ENCODE measurements around the gene SIL1.

DNA sequence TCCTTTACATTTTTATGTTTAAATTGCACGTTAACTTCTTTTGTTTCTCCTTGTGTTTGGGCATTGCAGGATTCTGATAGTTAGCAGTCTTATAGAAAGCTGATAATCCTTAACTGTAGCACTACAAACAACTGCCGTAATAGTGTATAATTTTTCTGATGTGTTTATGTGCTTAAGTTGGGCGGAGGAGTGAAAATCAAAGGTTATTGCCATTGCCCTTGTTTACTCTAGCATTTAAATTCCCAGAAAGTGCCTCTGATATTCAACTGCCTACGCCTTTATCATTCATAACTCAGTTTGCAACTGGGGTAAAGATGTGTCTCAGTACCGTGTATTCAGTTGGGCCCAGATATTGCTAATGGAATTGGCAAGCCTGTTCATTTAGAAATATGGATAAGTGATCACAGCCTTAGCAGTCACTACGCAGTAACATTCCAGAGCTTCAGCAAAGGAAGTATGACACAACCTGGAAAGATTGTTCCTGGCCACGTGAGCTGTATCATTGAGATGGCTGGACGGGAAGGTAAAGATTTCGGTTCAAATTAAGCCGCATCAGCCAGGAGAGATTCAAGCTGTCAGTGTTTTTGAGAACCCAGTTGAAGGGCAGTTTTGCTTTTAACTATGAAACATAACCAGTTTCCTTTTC lies 294.9 kb downstream of the SIL1 start:
- TF ChIP-seq FOXA1 (IDR thresholded peaks at IDR 0.05) = no peak
- TF ChIP-seq TARDBP (IDR thresholded peaks at IDR 0.05) = no peak
- TF ChIP-seq SP1 (IDR thresholded peaks at IDR 0.05) = no peak
- TF ChIP-seq LEF1 (IDR thresholded peaks at IDR 0.05; ENCODE audit: borderline replicate concordance) = no peak
- TF ChIP-seq BHLHE40 (IDR thresholded peaks at IDR 0.05; ENCODE audit: borderline replicate concordance) = no peak
- TF ChIP-seq PKNOX1 (IDR thresholded peaks at IDR 0.05) = no peak
- no peak for TF ChIP-seq L3MBTL2 (conservative IDR thresholded peaks at IDR 0.05)
- TF ChIP-seq HDGF (IDR thresholded peaks at IDR 0.05; ENCODE audit: borderline replicate concordance) = no peak
- TF ChIP-seq FOXK2 (IDR thresholded peaks at IDR 0.05) = no peak
- no peak for TF ChIP-seq SUZ12 (IDR thresholded peaks at IDR 0.05)
- no peak for TF ChIP-seq FOXM1 (IDR thresholded peaks at IDR 0.05; ENCODE audit: borderline replicate concordance)
- no peak for TF ChIP-seq ELF4 (IDR thresholded peaks at IDR 0.05)

Measured in HEK293T (cell line).